HK-2 (cell line): ENCODE results near the gene DYNLT4.
"Not testable (repeated sequence)": the region's sequence is repeated elsewhere in the genome, so short reads cannot be mapped to it uniquely, and the experiment has no call there.

Experiments used
- DNase-seq: peaks from one replicate; pipeline ENCODE4 v3.0.0-alpha.2; 2018; ENCODE audit not compliant: unreplicated experiment

DYNLT4 gene

GRCh38 chr1:44788120-44788860 is 18.9 kb downstream of the DYNLT4 start, which contains the start of gene BEST4:
TSS of gene BEST4 (minus strand) at chr1:44788170. CDS start at chr1:44787705, 465 bp downstream.
- DNase-seq: no peak

GRCh38 chr1:44787506-44787905 is 19.6 kb downstream of the DYNLT4 start:
- DNase-seq: no peak

GRCh38 chr1:44786841-44787426 is 20.2 kb downstream of the DYNLT4 start:
- DNase-seq: no peak

- no peak for DNase-seq
Measured at GRCh38 chr1:44786138-44786840, 20.9 kb downstream of the DYNLT4 start.

- no peak for DNase-seq
Measured at GRCh38 chr1:44785501-44786137, 21.5 kb downstream of the DYNLT4 start.

GRCh38 chr1:44785029-44785380 is 22.1 kb downstream of the DYNLT4 start:
- DNase-seq: no peak

GRCh38 chr1:44784094-44785028 is 22.8 kb downstream of the DYNLT4 start:
- no peak for DNase-seq

- no peak for DNase-seq
Measured at GRCh38 chr1:44783697-44784093, 23.5 kb downstream of the DYNLT4 start.

- DNase-seq: no peak
Measured at GRCh38 chr1:44780583-44781121, 26.5 kb downstream of the DYNLT4 start.

GRCh38 chr1:44778705-44779576 is 28.2 kb downstream of the DYNLT4 start:
- no peak for DNase-seq

GRCh38 chr1:44777969-44778635 is 29.0 kb downstream of the DYNLT4 start:
- no peak for DNase-seq

GRCh38 chr1:44777547-44777946 is 29.6 kb downstream of the DYNLT4 start:
- DNase-seq: no peak

- no peak for DNase-seq
Measured at GRCh38 chr1:44776730-44777068, 30.5 kb downstream of the DYNLT4 start.

GRCh38 chr1:44775930-44776729 is 31.0 kb downstream of the DYNLT4 start:
- DNase-seq: no peak

- DNase-seq: peak; percentile 88
Measured at GRCh38 chr1:44775078-44775929, 31.8 kb downstream of the DYNLT4 start, which contains the start of gene RPS8. TSS of gene RPS8 (plus strand) at chr1:44775540. CDS start at chr1:44775597, 57 bp downstream.

GRCh38 chr1:44766421-44766820 is 40.7 kb downstream of the DYNLT4 start:
- not testable (repeated sequence) for DNase-seq

GRCh38 chr1:44760876-44761275 is 46.3 kb downstream of the DYNLT4 start:
- no peak for DNase-seq

- DNase-seq: no peak
Measured at GRCh38 chr1:44759077-44759476, 48.1 kb downstream of the DYNLT4 start.
